Tibial nerve (tissue), 4 donors: Measurements from ENCODE around the gene NAPSA.

Source experiments
- EP300 ChIP-seq, 2 donors: sonication (generic); formaldehyde crosslinking; IDR thresholded peaks; one replicate each; pipeline ENCODE4 v1.6.1; 2017; ENCODE audit warnings: antibody characterized with exemption in 2 of 2, mild to moderate bottlenecking in 1 of 2
- POLR2A ChIP-seq, 2 donors: fragments of 450-650 bp; IDR thresholded peaks; one replicate each; pipeline ENCODE4 v1.6.1; 2017; ENCODE audit warnings: antibody characterized with exemption in 2 of 2, mild to moderate bottlenecking in 2 of 2, moderate library complexity in 2 of 2
- TF ChIP-seq, protein P1 (sequence below), 5 experiments: fragments of 200-600 bp in 3 of 5; fragments of 450-650 bp in 2 of 5; sonication (generic) in 3 of 5; IDR thresholded peaks; one replicate each; pipeline ENCODE4 v1.5.1; 2016 to 2019; ENCODE audit warnings: antibody characterized with exemption in 5 of 5, mild to moderate bottlenecking in 3 of 5, moderate library complexity in 2 of 5

DNA sequence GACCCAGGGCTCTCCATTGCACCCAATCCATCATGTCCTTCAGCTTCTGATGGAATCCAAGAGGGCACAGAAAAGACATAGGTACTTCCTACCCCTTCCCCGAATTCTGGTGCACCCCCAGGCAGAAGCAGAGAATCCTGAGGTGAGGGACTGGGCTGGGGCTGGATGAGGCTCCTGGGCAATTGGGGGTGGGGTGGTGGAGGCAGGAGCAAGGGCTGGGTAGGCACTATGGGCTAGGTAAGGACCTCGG is 33.5 kb downstream of the NAPSA start:
- TF ChIP-seq POLR2A (IDR thresholded peaks at IDR 0.05) (no peak), EP300 (IDR thresholded peaks at IDR 0.05) (no peak)
- TF ChIP-seq, protein P1, sequence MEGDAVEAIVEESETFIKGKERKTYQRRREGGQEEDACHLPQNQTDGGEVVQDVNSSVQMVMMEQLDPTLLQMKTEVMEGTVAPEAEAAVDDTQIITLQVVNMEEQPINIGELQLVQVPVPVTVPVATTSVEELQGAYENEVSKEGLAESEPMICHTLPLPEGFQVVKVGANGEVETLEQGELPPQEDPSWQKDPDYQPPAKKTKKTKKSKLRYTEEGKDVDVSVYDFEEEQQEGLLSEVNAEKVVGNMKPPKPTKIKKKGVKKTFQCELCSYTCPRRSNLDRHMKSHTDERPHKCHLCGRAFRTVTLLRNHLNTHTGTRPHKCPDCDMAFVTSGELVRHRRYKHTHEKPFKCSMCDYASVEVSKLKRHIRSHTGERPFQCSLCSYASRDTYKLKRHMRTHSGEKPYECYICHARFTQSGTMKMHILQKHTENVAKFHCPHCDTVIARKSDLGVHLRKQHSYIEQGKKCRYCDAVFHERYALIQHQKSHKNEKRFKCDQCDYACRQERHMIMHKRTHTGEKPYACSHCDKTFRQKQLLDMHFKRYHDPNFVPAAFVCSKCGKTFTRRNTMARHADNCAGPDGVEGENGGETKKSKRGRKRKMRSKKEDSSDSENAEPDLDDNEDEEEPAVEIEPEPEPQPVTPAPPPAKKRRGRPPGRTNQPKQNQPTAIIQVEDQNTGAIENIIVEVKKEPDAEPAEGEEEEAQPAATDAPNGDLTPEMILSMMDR (IDR thresholded peaks at IDR 0.05): no peak
